Measurements from ENCODE around the gene MAD1L1.

Gene MAD1L1

DNA sequence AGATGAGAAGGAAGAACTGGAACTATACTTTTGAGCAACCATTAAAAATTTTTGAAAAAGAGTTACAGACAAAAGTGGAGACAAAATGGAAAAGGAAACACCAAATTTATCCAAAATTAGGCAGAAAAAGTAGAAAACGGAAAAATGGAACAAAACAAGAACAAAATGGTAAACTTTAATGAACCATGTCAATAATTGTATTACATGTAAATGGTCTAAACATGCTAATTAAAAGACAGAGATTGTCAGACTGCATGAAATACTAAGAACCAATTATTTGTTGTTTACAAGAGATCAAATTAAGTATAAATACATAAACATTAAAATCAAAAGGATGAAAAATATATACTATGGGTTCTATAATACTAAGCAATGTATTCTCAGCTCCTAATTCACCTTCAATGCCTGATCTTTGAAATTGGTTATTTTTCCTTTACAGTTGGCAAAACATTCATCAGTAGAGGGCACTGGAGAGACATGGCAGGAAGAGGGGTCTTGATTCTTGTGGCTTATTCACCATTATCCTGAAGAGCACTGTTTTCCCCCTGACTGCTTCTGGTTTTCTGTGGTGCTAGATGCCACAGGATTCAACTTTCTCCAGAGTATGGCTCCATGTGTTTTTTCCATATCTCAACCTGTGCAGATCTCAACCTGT is 437.7 kb downstream of the MAD1L1 start:
- no peak for DNase-seq (ENCODE audit: low read depth in 2 of 2)

DNA sequence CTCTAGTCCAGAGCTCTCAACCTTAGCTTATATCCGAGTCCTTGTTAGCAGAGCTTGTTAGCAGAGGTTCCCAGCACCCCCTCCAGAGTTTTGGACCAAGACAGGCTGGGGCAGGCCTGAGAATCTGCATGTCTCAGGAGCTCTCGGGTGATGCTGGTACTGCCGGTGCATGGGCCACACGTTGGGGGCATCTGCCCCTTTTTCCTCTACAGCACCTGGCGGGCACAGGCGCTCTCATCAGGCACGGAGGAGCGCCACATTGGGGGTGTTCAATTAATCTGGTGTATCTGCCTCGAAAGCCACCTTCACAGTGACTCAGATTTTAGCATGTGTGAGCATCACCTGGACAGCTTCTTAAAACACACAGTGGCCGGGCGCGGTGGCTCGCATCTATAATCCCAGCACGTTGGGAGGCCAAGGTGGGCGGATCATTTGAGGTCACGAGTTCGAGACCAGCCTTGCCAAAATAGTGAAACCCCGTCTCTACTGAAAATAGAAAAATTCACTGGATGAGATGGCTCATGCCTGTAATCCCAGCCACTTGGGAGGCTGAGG is 445.0 kb downstream of the MAD1L1 start:
- no peak for DNase-seq (ENCODE audit: low read depth in 2 of 2)

GRCh38 chr7:1787241-1787640 is 445.5 kb downstream of the MAD1L1 start:
- DNase-seq (ENCODE audit: low read depth in 2 of 2), result no peak

DNA sequence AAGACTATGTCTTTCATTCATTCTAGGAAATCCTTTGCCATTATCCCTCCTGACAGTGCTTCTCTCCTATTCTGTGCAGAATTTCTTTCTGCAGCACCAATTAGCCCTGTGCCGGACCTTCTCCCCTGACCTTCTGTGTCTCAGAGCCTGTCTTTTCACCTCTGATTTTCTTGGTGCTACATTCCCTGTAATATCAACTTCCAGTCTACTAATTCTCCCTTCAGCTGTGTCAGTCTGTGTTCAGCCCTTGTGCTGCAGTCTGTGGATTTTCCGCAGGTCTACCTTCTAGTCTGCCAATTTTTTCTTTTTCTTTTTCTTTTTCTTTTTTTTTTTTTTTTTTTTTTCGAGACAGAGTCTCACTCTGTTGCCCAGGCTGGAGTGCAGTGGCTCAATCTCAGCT is 446.9 kb downstream of the MAD1L1 start:
- no peak for DNase-seq (ENCODE audit: low read depth in 2 of 2)

DNA sequence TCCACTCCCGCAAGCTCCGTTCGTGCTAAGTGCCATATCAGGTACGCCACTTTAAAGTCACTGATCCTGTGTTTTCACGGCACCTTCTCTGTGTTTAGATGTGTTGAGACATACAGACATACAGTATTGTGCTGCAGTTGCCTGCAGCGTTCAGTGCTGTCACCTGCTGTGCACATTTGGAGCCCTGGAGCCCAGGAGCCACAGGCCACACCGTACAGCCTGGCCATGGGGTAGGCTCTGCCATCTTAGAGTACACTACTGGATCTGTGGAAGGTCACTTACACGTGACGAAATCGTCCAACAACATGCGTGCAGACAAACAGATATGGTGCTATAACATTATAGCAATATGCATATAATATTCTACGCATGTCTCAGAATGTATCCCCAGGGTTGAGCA is 451.4 kb downstream of the MAD1L1 start:
- no peak for DNase-seq (ENCODE audit: low read depth in 2 of 2)

- no peak for DNase-seq (ENCODE audit: low read depth in 2 of 2)
These were observed 453.3 kb downstream of the MAD1L1 start for GRCh38 chr7:1779445-1779844.

DNA sequence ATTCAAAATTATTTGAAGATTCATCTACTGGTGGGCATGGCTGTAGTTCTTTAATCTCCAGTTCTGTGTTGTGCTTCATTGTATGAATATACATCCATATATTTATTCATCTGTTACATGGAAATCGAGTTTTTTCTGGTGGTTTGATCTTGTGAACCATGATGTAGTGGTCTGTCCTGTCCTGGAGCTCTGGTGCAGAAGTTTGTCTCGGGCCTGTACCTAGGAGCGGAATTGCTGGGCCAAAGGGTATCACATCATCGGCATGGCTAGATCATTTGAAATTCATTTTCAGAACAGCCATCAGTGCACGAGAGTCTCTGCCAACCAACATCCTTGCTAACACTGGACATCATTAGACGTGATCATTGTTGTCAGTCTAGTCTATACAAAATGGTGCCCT is 455.6 kb downstream of the MAD1L1 start:
- no peak for DNase-seq (ENCODE audit: low read depth in 2 of 2)

GRCh38 chr7:1775389-1775788 is 457.4 kb downstream of the MAD1L1 start:
- no peak for DNase-seq (ENCODE audit: low read depth in 2 of 2)

DNA sequence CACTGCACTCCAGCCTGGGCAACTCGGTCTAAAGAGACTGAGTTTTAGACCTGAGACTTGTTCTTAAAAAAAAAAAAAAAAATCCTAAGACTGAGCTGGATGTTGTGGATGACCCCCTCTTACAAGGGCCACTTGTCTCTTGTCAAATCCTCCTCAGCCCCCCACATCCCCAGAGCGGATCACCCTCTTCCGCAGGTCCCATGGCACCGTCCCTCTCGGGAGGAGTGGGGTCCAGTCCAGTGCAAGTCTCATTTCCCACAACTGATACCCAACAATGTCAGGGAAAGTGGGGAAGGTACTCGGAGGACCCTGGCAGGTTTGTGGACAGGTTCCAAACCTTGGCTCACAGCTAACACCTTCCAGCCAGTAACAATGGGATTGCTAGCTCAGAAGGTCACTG is 462.4 kb downstream of the MAD1L1 start:
- no peak for DNase-seq (ENCODE audit: low read depth in 2 of 2)

DNA sequence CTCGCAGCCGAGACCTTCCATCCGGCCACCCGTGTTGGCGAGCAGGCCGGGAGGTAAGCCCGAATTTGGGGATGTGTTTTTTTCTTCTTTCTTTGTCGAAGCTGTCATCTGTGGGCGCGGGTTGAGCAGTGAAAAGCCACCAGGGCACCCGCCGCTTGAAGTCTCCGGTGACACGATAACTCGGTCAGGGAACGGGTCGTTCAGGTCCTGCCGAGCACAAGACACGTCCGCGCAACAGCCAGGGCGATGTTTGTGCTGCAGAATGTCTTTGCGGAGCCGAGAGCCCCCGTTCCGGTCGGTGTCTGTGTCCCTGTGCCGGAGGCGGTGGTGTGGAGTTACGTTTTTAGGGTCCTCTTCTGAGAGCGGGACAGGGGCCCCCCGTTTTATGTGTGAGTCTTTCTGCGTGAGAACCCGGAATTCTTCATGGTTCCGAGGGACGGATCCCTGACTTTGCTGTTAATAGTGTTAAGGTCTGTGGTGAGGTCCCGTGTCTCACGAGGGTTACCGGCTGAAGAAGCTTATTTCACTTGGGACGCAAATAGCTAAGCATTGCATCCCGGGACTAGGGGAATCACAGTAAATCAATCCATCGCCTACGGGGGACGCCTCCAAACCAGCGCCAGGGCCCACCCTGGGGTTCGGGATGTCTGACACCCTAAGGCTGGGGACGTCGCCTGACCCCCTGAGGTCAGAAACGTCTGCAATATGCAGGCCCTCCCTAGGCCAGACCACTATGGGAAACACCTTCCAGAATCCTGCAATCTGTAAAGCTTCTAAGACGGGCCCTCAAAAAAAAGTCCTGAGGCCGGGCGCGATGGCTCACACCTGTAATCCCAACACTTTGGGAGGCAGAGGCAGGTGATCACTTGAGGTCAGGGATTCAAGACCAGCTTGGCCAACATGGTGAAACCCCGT is 463.2 kb downstream of the MAD1L1 start:
- no peak for DNase-seq (ENCODE audit: low read depth in 2 of 2)

GRCh38 chr7:1768832-1769231 is 463.9 kb downstream of the MAD1L1 start:
- DNase-seq (ENCODE audit: low read depth in 2 of 2), result no peak

- DNase-seq (ENCODE audit: low read depth in 2 of 2), result no peak
These were observed 465.2 kb downstream of the MAD1L1 start for GRCh38 chr7:1767524-1767923.
